Hematopoietic multipotent progenitor cell treated with erythropoietin and hydrocortisone succinate and interleukin-3 and kit ligand, for 17 days (in vitro differentiated cells): ENCODE results near the gene CARD9.

Experiments
- DNase-seq: peaks from one replicate; pipeline ENCODE4 v3.0.0-alpha.2; 2015; ENCODE audit warnings: low spot score

Gene CARD9

GRCh38 chr9:136347472-136348256 is 25.8 kb downstream of the CARD9 start:
- no peak for DNase-seq

DNA sequence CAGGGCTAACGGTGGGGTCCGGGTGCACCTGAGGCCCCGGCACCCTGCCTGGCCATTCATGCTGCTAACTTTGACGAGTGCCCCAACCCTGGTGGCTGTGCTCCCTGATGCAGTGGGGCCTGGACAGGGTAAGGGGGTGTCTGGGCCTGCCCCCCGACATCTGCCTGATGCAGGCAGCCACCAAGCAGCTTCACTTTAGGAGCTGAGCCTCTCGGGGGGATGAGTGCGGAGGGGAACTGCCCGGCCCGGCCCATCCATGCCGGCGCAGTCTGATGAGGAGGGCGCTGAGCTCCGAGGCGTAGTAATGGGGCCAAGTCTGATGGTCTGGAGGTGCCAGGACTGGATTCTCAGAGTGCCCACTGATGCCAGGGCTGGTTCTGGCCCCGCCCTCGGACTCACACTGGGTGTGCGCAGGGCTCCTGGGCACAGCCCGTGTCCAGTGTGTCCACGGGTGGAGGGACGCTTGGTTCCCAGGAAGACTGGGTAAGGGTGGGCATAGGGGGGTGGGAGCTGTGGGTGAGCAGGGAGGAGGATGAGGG is 26.5 kb downstream of the CARD9 start:
- no peak for DNase-seq

DNA sequence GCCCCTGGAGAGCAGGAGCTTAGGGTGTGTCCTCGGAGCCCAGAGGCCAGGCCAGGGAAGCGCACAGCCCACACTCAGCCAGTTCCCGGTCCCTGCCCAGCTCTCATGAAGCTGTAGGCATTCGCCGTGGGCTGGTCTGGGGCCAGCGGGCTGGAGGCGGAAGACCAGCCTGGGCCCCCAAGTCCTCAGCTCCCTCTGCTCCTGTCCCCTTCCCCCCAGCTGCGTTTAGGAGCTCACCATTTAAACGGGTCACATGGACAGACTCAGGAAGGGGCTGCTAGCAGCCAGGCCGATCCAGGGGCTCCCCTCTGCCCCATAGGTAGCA is 27.4 kb downstream of the CARD9 start:
- no peak for DNase-seq

DNA sequence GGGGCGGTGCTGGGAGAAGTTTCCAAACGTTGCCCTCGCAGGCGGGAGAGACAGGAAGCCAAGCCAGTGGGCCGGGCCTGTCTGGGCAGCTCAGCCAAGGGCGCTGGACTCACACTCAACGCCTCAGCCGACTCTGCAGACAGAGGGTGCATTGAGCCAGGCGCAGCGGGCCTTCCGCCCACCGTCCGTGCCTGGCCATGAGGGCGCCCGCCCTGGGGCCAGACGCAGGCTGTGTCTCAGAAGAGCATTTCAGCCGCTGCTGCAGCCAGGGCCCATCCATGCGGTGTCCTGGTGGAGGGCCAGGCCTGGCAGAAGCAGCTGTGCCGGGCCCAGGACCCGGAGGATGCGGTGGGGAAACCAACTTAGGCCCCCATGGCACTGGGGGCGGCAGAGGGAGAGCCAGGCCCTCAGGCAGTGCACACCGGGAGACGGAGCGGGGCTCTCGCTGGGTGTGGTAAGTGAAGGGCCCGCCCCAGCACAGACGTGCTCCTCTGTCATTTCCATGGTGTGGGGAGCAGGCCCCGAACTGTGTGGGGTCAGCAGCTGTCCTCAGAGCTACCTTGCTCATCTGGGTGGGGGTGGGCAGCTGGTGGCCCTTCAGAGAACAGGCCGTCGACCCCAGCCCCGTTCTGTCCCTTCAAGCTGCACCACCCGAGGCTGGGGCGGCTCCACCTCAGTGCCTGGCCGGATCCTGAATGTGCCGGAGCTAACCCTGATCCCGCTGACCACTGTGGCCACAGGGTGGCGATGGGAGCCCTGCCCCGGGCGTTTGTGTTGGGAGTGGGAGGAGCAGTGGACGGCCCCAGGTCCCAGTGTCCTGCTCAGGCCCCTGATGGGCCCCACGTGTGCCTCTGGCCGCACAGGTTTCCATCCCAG is 27.9 kb downstream of the CARD9 start:
- DNase-seq = no peak

GRCh38 chr9:136344544-136345280 is 28.8 kb downstream of the CARD9 start:
- no peak for DNase-seq

DNA sequence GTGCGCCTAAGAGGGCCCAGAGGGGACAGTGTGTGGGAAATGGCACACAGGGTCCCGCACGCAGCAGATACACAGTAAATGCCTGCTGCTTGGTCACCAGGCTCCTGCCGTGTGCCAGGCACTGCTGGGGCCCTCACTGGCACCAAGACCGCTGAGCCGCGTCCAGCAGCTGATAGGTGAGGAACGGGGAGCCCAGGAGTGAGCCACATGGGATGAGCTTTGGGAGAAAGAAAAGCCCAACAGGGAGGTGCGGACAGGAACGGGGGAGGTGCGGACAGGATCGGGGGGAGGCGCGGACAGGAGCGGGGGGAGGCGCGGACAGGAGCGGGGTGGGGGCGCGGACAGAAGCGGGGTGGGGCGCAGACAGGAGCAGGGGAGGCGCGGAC is 29.6 kb downstream of the CARD9 start:
- no peak for DNase-seq

GRCh38 chr9:136343121-136343883 is 30.2 kb downstream of the CARD9 start:
- no peak for DNase-seq

- DNase-seq = peak; percentile 73
These were observed 31.0 kb downstream of the CARD9 start for GRCh38 chr9:136342181-136343120.

DNA sequence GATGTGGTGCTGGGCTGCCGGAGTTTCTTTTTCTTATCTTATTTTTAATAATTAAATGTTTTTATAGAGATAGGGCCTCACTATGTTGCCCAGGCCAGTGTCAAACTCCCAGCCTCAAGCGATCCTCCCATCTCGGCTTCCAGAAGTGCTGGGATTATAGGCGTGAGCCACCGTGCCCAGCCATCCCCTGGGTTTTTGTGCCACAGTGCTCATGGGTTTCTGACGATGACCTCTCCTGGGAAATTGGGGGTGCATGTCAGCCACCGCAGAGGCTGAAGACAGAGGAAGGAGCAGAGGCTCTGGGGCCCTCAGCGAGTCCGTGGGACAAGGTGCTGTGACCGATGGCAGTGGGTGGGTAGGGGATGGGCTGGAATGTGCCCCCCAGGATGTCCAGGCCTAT is 31.7 kb downstream of the CARD9 start:
- DNase-seq = no peak

DNA sequence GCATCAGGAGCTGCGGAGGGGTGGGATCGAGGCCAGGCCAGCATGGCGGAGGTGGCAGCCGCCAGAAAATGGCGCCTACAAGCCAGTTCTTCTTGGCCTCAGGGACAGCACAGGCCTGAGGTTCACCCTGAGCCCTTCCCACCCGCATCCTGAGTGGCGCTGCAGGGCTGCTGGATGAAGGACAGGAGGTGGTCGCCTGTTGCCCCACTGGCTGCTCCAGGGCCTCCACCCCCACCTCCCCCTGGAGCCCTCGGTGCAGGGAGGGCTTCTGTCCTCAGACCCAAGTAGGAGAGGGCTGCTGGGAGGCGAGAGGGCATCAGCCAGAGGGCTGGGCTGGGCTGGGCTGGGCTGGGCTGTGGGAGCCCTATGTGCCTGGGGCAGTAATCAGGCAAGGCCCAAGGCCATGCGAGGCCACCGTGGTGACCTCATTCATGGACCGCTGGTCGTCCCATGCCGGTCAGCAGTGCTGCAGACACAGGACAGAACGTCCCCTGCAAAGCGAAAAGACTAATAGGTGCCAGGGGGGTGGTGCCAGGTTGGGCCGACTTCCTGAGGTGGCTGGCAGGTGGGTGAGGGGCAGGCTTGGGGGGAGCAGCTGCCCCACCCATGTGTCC is 32.3 kb downstream of the CARD9 start:
- DNase-seq = no peak

DNA sequence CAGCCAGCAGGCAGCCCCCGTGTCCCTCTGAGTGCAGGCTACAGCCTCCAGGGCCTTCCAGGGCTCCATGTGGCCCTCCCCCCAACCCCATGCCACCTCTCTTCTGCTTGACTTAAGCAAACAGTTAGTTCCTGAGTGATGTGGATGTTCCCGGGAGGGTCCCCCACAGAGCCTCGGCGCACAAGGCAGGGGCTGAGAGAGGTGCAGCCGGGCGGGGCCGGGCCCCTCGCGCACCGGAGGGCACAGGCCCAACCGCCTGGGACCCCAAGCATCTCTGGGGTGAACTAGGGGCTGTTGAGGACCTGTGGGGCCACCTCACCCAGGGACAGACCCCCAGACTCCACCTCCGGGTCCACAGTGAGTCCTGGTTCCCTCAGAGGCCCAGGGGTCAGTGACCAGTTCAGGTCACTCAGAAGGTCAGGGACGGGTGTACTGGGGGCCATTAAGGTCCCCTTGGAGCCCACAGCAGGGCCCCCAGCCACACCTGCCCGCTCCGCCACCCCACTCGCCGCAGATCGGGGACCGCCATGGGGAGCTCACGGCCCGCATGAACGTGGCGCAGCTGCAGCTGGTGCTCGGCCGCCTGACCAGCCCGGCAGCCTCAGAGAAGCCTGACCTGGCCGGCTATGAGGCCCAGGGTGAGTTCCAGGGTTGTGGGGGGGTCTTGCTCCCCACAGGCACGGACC is 33.0 kb downstream of the CARD9 start:
- DNase-seq = no peak

DNA sequence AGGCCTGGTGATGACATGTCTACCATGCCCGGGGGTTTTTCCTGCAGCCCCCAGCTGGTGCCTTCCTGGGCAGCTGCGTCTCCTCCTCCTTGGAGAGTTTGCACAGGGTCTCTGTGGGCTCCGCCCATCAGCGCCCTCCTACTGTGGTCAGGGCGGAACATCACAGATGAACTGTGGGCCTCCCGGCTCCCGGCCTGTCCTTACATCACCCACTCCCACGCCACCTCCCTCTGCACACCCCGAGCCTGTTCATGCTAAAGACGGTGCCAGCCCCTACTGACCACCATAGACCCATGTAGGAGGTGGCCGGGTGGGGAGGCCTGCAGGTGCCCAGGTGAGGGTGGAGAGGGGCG is 33.5 kb downstream of the CARD9 start:
- DNase-seq = no peak

GRCh38 chr9:136339173-136339957 is 34.1 kb downstream of the CARD9 start:
- DNase-seq = peak; percentile 76

GRCh38 chr9:136338511-136338910 is 35.0 kb downstream of the CARD9 start:
- no peak for DNase-seq

DNA sequence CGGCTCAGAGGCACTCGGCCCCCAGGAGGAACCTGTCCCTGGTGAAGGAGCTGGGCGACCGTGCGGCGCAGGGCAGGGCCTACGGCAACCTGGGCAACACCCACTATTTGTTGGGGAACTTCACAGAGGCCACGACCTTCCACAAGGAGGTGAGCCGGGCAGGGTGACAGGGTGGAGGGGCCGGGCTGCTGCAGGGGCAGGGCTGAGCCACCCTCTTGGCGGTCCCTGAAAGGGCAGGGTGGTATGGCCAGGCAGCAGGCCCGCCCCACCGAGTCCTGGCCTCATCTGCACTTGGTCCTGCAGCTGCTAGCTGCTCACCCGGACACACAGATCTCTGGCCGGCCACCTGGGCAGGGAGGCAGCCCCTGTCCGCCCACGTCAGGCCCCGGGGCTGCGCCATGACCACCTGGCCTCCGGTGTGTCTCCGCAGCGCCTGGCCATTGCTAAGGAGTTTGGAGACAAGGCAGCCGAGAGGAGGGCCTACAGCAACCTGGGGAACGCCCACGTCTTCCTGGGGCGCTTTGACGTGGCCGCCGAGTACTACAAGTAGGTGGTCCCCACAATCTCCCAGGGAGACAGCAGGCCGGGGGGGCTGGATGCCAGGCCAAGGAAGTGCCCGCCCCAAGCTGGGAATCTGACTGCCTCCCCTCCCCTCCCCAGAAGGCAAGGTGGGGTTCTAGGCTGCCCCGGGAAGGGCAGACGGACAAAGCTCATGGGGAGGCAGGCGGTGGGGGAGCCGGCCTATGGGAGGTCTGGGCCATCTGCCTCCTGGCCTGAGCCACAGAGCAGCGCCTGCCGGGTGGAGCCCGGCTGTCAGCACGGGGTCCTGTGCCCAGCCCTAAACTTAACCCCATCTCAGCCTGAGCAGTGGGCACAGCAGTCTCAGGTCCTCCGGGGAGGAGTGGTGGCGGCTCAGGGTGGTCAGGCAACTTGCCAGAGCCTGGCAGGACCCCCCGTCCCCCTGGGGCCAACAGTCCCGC is 35.8 kb downstream of the CARD9 start:
- no peak for DNase-seq

DNA sequence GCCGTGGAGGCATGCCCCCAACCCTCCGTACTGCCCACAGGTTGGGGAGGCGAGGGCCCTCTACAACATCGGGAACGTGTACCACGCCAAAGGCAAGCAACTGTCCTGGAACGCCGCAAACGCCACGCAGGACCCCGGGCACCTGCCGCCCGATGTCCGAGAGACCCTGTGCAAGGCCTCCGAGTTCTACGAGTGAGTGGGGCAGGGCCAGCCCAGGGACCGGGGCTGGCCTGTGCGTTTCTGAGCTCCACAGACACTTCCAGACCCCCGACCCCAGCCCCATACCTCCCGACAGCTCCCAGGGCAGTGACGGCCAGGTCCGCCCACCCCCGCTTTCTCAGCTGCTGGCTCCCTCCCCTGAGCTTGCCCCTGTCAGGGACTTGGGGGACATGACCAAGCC is 36.6 kb downstream of the CARD9 start:
- no peak for DNase-seq

- no peak for DNase-seq
These were observed 37.2 kb downstream of the CARD9 start for GRCh38 chr9:136336156-136336870.
